ENCODE results near the gene KDM5B.

DNA sequence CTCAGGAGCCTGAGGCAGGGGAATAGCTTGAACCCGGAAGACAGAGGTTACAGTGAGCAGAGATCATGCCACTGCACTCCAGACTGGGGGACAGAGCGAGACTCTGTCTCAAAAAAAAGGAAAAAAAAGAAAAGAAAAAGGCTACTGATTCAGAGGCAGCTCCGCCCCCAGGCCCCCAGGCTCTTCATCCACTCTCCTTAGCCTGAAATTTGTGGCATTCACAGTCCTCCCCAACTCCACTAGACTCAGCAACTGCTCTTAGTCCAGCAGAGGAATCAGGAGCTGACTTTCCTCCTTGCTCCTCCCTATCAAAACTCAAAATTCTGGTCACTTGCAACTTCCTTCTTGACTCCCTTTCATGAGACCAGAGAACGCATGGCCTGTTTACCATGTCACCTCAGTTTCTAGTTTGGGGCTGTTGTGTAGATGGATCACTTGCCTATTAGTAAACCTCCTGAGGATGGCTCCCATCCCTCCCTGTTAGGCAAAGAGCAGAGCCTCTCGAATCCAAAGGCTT lies 29.6 kb upstream of the KDM5B start:
- TF ChIP-seq, protein P1, sequence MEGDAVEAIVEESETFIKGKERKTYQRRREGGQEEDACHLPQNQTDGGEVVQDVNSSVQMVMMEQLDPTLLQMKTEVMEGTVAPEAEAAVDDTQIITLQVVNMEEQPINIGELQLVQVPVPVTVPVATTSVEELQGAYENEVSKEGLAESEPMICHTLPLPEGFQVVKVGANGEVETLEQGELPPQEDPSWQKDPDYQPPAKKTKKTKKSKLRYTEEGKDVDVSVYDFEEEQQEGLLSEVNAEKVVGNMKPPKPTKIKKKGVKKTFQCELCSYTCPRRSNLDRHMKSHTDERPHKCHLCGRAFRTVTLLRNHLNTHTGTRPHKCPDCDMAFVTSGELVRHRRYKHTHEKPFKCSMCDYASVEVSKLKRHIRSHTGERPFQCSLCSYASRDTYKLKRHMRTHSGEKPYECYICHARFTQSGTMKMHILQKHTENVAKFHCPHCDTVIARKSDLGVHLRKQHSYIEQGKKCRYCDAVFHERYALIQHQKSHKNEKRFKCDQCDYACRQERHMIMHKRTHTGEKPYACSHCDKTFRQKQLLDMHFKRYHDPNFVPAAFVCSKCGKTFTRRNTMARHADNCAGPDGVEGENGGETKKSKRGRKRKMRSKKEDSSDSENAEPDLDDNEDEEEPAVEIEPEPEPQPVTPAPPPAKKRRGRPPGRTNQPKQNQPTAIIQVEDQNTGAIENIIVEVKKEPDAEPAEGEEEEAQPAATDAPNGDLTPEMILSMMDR (IDR thresholded peaks at IDR 0.05) = no peak
- no peak for TF ChIP-seq POLR2A (IDR thresholded peaks at IDR 0.05)
